GM06990 (cell line): ENCODE results near the gene TMEM97.

Experiments used
- DNase-seq: peaks from one replicate; pipeline ENCODE4 v3.0.0-alpha.2; 2011; ENCODE audit not compliant: insufficient read length; ENCODE audit errors: extremely low read depth
- H3K27me3 ChIP-seq: replicated peaks from 2 replicates; pipeline ENCODE4 v1.6.0; 2011; ENCODE audit warnings: low read length; ENCODE audit not compliant: control insufficient read depth, insufficient read depth
- H3K36me3 ChIP-seq: 2 replicates; pipeline ENCODE4 v1.5.1; 2011; ENCODE audit warnings: low read length; ENCODE audit not compliant: control insufficient read depth, insufficient read depth
- H3K4me3 ChIP-seq: replicated peaks from 2 replicates; pipeline ENCODE4 v1.5.1; 2011; ENCODE audit warnings: low read depth, mild to moderate bottlenecking, control low read depth, low read length
- CTCF ChIP-seq: IDR thresholded peaks from 2 replicates; pipeline ENCODE4 v1.5.1; 2011; ENCODE audit warnings: low read length, control low read depth, mild to moderate bottlenecking, inconsistent platforms; ENCODE audit not compliant: insufficient read depth, poor library complexity, severe bottlenecking

TMEM97 gene

GRCh38 chr17:28333083-28333746, 14.2 kb downstream of the TMEM97 start:
- DNase-seq, result no peak
- Histone ChIP-seq H3K36me3 (peaks cover 4% of the 10 kb centered on the region), H3K4me3 (no peak overlapping the region), H3K27me3 (no peaks in the 10 kb centered on the region)
- TF ChIP-seq CTCF, result no peak

DNA sequence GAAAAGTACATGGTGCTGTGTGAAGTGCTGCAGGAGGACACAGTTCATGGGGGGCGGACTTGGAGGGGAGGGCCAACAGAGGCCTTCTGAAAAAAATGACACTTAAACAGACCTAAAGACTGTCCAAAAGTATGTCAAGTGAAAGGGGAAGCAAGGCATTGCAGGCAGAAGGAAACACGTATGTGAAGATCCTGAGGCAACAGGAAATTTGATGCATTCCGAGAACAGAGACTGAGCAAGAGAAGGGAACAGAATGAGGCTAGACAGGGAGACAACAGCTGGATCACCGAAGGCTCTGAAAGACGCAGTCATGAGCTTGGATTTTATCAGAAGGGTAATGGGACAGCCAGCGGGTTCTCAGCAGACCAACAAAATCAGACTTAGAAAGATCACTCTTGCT, 15.2 kb downstream of the TMEM97 start:
- H3K27me3 ChIP-seq, result no peaks in the 10 kb centered on the region
- H3K36me3 ChIP-seq, result peaks cover 4% of the 10 kb centered on the region
- peak overlapping the region; percentile 71 for H3K4me3 ChIP-seq
- no peak for TF ChIP-seq CTCF
- DNase-seq, result no peak

DNA sequence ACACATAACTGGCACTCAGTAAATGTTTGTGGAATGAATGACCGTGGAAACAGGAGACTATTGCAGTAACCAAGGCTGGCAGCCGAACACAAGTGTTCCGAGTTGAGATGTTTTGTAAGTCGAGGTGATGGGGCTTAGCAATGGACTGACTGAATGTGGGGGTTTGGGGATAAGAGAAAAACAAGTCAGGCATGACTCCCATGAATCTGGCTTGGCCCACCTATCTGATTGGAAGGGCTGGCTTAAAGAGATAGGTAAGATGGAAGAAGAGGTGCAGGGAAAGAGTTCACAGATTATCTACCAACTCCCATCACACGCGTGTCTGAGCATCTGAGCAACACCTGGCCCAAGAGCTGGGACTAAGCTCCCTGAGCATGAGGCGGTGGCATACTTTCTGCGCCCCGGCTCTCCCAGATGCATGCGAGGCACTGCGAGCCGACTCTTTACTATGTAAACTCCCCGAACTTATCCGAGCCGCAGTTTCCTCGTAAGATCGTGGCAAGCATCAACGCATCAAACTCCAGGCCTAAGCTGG, 15.7 kb downstream of the TMEM97 start:
- Histone ChIP-seq H3K27me3 (no peaks in the 10 kb centered on the region), H3K36me3 (peaks cover 8% of the 10 kb centered on the region), H3K4me3 (peak overlapping the region; percentile 71)
- TF ChIP-seq CTCF, result no peak
- DNase-seq, result no peak

- H3K36me3 ChIP-seq, result peaks cover 11% of the 10 kb centered on the region
These were observed 16.4 kb downstream of the TMEM97 start, which contains the start of the genes IFT20 and TNFAIP1 for GRCh38 chr17:28335201-28335958. Gene IFT20 (minus strand): TSS chr17:28335472. CDS start chr17:28331985, 3,487 bp downstream. Gene TNFAIP1 (plus strand): TSS chr17:28335761. CDS start chr17:28339522, 3,761 bp downstream.

More at GRCh38 chr17:28335201-28335958, 16.4 kb downstream of the TMEM97 start, which contains the start of the genes IFT20 and TNFAIP1:
- TF ChIP-seq CTCF, result no peak
- H3K4me3 ChIP-seq, result peak within 1 kb of the TSS; percentile 92
- DNase-seq, result peak; percentile 96
- H3K27me3 ChIP-seq, result no peaks in the 10 kb centered on the region
